HG02973 (cell line): ENCODE data around the gene SH3PXD2B.
"Not testable (repeated sequence)": the region's sequence is repeated elsewhere in the genome, so short reads cannot be mapped to it uniquely, and the experiment has no call there.

Source experiments
- ATAC-seq: cut with Tn5 transposase; IDR thresholded peaks from one replicate; pipeline ENCODE4 v1.9.1; 2021; ENCODE audit warnings: moderate library complexity; ENCODE audit not compliant: unreplicated experiment

SH3PXD2B gene

DNA sequence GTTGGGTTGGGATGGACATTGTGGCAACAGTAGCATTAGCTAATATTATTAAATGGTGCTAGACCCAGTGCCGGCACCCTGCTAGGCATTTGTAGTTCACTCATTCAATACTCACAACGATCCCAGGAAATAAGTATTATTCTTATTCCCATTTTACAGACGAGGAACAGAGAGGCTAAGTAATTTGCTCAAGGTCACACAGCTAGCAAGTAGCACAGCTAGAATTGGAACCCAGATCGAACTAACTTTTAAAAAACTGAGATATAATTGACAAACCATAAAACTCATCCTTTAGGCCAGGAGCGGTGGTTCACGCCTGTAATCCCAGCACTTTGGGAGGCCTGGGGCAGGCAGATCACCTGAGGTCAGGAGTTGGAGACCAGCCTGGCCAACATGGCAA is 79.5 kb downstream of the SH3PXD2B start:
- no peak for ATAC-seq

GRCh38 chr5:172373680-172374079 is 80.6 kb downstream of the SH3PXD2B start:
- ATAC-seq = no peak

DNA sequence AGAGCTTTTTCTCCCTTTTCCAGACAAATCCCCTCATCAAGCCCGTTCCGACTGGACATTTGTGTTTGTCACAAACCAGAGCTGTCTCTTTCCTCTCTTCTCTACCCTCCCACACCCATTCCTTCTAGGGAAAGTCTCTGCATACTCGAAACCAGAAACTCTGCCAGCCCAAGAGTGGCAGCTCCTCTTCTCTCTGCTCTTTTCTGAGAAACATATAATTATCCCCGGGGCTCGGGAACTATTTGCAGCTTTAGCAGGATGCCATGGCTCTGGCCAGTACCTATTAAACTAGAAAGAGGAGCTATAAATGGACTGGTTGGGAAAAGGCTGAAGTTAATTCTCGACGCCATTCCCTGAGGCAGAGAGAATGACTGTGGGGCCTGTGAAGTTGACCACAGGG is 82.6 kb downstream of the SH3PXD2B start:
- no peak for ATAC-seq

DNA sequence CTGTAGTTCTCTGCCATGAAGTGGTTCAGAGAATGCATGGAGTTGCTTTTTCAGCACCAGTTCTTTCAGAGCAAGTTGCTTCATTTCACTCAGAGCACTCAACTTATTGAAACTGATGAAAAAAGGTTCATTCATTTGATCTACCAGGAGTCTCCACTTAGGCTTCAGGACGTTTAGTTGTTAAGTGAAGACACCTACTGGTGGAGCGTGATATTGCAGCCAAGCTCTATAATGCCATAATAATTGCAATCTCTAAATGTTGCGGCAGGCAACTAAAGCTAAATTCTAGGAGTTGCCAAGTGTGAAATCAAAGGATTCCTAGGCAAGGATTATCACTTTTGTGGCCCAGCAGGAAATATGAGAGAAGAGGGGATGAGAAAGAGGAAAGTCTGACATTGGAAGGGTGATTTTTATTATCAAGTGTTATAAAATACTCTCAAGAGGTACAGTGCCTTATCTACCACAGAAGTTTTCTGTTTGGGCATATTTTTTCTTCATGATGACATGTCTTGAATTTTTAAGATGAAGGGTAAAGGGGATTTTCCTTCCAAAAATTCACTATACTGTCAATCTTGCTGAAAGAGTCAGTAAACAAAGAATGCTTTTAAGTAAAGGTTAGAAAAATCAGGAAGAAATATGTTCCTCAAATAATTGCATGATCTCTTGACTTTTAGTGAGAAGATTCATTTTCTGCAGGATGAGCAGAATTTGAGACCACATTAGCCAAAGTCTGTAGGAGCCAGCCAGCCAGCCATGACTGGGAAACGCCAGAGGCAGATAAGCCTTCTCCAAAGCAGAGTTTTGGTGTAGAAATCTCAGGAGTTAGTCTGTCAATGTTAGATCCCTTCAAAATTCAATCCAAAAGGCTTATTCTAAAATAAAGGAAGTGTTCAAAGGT is 83.4 kb downstream of the SH3PXD2B start:
- no peak for ATAC-seq

GRCh38 chr5:172370237-172370640 is 84.1 kb downstream of the SH3PXD2B start:
- no peak for ATAC-seq

DNA sequence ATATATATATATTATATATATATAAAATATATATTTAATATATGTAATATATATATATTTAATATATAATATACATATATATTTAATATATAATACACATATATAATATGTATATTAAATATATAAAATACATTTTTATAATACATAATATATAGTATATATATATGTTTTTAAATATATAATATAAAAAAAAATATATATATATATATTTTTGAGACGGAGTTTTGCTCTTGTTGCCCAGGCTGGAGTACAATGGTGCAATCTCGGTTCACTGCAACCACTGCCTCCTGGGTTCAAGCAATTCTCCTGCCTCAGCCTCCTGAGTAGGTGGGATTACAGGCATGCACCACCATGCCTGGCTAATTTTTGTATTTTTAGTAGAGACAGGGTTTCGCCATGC is 85.6 kb downstream of the SH3PXD2B start:
- not testable (repeated sequence) for ATAC-seq

DNA sequence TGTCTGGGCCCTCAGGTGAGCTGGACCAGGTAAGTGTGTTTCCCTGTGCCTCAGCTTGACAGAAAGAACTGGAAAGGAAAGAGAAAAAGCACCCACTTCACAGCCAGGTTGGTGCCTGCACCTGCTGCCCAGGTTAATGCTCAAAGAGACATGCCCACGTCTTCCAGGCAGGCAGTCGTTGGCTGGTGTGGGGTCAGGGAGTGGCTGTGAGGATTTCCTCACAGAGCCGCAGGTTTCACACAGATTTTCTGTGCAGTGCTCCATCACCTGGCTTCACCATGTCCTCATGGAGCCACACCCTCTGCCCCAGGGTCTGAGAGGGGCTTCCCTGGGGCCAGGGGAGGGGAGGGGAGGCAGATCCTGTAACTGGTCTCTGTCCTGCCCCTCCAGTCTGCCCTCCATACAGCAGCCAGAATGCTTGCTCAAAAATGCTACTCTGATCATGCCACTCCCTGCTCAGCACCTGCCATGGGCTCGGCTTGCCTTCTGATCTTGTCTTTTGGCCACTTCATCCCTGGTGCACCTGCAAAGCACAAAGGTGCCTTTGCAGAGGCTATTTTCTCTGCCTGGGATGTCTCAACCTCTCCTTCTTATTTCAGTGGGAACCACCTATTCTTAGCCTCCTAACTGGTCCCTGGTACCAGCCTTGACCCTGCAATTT is 88.2 kb downstream of the SH3PXD2B start:
- no peak for ATAC-seq

DNA sequence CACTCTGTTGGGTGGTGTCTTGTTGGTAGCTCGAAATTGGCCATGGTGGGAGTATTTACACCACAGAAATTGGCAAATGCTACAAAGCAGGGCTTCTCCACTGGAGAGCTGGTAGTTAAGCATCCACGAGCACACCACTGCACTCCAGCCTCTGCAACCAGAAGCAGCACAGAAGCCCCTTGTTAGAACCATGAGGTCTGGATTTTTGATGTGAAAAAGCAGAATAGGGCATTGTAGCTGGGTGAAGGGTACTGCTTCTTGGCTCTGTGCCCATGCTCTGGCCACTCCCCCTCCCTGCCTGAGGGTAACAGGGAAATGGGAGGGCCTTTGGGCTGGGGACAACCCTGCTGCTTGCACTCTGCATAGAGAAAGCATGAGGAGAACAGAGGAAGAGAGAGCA is 89.6 kb downstream of the SH3PXD2B start:
- ATAC-seq = no peak

DNA sequence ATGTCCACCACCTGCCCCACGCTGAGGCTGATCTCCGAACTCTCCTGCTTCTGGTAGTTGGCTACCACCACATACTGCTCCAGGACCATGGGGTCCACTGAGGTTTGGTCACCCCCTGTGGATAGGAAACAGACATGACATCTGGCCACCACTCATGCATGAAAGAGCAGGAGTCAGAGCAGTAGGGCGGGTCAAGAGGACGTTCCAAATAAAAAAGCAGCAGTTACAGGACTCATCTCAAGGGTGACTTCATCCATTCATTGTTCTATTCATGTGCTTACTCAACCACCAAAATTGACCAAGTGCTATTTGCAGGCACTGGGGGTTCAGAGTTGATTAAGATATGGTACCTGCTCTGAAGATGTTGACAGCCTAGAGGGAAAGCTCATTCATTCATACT is 91.6 kb downstream of the SH3PXD2B start:
- ATAC-seq = no peak

DNA sequence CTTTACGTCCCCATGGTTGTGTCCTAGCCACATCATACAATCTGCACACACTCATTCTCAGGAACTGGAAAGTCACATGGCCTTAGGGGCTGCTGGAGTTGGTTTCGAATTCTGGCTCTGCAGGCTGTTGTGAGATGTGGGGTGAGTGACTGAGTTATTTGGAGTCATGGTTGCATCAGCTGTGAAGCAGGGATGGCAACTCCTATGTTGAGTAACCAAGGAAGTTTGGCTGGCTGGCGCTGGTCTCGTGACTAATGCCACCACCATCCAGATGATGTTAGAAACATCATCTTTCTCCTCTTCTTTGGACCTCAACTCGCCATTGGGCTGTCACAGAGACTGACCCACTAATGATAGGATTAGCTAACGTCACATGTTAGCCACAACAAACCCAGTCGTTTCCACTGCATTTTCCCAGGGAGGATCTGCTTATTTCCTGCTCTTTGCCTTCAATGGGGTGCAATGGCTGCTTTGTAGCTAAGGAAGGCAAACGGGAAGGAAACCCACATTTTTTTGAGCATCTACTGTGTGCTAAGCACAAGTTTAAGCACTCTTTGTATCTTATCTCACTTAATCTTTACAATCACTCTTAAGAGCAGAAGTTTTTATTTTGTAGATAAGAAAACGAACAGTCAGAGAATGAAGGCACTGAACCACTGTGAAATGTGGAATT is 92.6 kb downstream of the SH3PXD2B start:
- no peak for ATAC-seq

- no peak for ATAC-seq
These were observed 96.0 kb downstream of the SH3PXD2B start for GRCh38 chr5:172358345-172358744.

GRCh38 chr5:172356527-172356926 is 97.8 kb downstream of the SH3PXD2B start:
- no peak for ATAC-seq

DNA sequence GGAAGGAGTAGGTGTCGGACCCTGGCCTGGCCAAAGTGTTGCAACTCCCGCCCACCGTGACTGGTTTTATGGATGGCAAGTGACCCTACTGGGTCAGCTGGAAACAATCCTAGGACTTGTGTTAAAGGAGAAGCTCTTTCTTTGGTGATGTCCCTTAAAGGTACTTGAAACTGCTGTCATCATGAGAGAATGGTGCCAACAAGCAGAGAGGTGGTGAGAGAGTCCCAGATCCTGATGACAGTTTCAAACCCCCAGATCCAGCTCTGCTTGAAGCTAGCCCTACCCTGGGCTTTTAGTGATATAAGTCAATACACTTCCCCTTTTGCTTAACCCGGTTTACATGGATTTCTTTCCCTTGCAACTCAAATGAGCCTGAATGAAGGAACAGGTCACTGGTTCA is 98.3 kb downstream of the SH3PXD2B start:
- no peak for ATAC-seq

GRCh38 chr5:172353846-172354245 is 100.5 kb downstream of the SH3PXD2B start:
- no peak for ATAC-seq

- ATAC-seq = no peak
These were observed 101.0 kb downstream of the SH3PXD2B start for GRCh38 chr5:172353271-172353812.

GRCh38 chr5:172352526-172352925 is 101.8 kb downstream of the SH3PXD2B start:
- not testable (repeated sequence) for ATAC-seq

GRCh38 chr5:172351240-172351778 is 103.0 kb downstream of the SH3PXD2B start:
- ATAC-seq = no peak

DNA sequence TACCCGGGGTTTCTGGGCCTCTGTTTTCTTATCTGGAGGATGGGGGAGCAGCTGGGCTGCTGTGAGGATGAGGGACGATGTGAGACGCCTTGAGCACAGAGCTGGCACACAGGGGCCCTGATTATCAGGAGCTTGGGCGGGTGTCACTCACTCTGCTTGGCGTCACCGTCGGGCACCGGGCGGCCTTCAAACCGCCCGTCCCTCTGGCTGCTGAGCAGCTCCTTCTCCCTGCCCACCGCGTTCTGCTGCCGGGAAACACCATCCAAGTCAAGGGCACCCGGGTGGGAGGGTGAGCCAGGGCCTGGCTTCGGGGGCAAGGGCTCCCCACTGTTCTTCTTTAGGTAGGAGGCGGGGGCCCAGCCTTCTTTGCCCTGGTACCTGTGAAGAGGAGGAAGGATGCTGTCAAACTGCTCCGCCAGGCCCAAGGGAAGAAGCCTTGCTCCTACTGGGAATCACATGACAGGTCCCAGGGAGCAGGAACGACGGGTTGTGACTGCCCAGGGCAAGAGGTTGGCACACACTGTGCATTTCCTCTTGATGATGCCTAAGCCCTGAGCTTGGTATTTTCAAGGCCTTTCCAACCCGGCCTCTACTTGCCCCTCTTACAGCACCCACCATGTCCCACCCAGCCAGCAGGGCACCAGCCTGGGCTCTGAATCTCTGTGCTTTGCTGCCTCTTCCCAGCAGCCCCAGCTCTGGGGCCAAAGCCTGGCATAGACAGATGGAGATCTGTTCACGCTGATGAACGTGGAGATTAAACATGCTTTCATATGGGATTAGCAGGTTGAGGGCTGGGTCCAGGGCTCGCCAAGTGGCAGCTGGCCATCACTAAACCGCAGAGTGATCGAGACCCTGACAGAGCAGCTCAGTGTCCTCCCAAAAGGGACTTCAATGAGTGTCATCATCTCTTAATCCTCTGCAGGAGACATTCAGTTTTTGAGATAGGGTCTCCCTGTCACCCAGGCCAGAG is 103.8 kb downstream of the SH3PXD2B start:
- no peak for ATAC-seq

- ATAC-seq = not testable (repeated sequence)
These were observed 105.6 kb downstream of the SH3PXD2B start for GRCh38 chr5:172348733-172349132.

DNA sequence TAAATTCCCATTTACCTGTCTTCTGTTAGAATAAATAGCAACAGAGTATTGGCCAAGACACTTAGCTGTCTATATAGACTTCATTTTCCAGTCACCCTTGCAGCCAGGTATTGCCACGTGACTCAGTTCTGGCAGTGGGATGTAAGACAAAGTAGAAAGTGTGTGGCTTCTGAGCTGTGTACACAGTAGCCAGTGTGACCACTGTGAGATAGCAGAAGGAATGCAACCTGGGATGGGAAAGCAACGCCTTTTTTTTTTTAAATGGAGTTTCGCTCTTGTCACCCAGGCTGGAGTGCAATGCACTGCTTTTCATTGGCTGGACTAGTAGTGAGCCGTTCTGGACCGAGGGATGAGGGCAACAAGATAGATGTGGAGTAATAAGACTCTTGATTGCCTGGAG is 106.2 kb downstream of the SH3PXD2B start:
- ATAC-seq = no peak
